NCI-H1048 (cell line): ENCODE results near the gene PRKAG2.

Experiments used
- DNase-seq: peaks from one replicate; lab custom pipeline; 2025; lab: John Stamatoyannopoulos, UW

The PRKAG2 gene

DNA sequence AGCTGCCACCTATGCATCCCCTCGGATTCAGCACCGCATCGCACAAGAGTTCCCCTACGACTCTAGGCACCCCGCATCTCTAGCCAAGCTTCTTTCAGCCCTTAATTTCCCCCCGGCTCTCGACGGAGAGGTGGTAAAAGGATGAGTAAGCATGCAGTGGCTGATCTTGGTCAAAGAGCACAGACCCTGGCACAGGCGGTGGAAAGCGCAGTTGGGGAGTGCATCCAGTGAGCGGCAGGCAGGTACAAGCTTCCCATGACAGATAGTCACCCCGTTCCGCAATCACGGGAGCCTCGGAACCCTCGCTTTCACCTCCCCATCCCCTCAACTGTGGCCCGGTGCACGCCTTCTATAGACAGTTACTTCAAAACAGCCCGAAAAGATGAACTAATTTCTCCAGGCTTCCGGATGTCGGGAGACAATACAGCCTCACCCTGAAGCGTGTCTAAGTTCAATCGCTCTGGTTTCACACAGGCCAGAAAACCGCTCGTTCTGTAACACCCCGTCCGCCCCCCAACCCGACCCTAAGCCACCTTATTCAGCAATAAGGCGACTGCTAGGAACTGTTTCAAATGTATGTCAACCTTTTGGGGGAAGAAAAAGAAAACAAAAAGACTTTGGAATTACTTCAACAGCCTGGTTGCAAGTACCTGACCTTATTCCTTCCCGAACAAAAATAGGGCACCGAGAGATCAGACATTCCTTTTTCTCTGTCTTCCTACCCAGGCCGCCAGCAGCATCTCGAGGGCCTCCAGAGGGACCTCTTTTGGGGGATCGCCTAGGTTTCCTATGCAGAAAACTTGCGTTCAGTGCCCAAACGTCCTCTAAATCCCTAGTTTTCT lies 358.6 kb downstream of the PRKAG2 start:
- no peak for DNase-seq

- no peak for DNase-seq
Observed at GRCh38 chr7:151517601-151518104, 359.3 kb downstream of the PRKAG2 start.

- DNase-seq: no peak
Observed at GRCh38 chr7:151515276-151515565, 361.7 kb downstream of the PRKAG2 start.

- DNase-seq: no peak
Observed at GRCh38 chr7:151514461-151515275, 362.2 kb downstream of the PRKAG2 start.

DNA sequence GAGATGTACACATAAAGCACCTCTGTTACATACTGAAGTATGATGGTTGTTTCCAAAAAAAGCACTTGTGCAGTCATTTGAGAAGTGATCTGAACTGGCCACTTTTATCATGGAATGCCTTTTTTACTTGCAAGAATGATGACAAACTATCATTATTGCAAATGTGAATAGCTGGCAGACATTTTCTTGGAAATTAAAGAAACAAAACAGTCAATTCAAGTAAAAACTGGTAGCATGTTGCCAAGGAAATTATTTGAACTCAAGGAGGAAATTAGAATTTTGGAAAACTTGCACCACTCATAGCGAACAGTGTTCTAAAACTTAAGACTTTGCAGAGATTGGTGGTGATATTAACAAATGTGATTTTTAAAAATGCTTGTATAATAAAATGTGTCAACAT lies 363.8 kb downstream of the PRKAG2 start:
- no peak for DNase-seq

DNA sequence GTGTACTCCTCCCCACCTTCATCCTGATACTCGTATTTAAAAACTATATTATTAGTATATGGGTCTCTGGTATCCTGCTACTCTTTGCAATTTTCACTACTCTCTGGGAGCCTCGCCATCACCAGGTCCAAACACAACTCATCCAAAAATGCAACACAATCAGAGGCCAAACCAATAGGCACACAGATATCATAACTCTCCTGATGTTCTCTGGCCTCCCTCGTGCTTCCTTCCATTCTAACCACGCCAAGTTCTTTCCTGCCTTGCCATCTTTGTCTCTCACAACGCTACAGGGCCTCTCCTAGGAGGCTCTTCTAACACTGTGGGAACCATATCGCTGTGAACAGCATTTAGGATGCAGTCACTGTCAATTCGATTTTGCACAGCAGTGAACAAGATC lies 364.6 kb downstream of the PRKAG2 start:
- no peak for DNase-seq

DNA sequence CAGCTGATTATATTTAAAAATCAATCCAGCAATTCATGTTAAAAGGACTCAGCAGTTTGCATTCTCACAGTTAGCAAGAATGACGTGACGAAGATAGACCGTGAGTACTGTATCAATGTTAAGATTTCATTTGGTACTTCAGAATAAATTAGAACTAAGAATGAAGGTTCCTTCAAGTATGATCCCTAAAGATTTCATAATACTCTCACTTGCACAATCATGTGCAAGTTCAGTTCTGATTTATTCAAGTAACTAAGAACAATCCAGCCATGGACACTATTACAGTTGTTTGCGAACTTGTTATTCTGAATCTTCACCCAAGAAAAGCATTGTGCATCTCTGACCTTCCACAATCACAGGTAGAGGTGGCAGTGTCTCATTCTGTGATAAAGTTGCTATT lies 365.0 kb downstream of the PRKAG2 start:
- DNase-seq: no peak

GRCh38 chr7:151511270-151511669 lies 365.6 kb downstream of the PRKAG2 start:
- no peak for DNase-seq

DNA sequence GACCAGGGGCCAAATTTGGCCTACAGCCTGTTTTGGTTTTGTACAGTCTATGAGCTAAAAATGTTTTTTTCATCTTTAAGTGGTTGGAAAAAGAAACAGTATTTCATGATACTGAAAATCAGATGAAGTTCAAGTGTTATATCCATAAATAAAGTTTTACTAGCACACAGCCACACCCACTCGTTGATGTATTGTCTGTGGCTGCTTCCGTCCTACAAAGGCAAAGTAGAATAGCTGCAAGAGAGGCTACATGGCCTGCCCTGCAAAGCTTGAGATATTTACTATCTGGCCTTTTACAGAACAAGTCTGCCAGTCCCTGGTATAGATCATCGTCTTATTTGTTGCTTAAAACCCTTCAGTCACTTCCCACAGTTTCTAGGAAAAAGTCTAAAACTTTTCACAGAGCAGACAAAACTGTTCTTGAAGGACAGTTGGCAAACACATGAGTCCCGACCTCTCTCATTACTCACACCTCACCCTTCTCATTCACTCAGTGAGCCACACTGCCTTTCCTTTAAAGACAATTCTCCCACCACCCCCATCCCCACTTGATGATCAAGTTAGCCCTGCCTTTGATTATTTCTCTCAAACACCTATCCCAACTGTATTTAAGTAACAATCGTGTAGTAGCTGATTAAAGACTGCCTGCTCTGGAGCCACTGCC lies 367.1 kb downstream of the PRKAG2 start:
- DNase-seq: no peak

- DNase-seq: no peak
Observed at GRCh38 chr7:151508991-151509390, 367.9 kb downstream of the PRKAG2 start.

GRCh38 chr7:151507806-151508205 lies 369.1 kb downstream of the PRKAG2 start:
- DNase-seq: no peak

DNA sequence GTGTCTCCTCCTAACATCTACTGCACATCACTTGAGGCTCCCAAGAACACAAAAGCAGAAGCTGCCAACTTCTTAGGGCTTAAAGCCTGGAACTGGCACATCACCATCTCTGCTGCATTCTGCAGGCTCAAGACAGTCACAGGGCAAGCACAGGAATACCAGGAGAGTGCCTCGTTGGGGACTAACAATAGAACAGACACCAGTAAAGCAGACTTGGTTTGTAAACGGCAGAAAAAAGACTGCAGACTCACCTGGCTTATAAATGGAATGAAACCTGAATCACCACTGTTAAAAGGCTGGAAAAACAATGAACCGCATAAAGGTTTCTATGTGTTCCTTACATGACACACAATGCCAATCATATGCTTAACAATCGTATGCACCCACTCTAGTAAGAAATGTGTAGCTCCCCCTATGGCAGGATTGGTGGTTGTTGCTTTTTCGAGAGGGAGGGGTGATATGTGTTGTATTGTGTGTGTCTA lies 370.0 kb downstream of the PRKAG2 start:
- DNase-seq: no peak
